NCI-H187 (cell line): Measurements from ENCODE around the gene MKI67.

Experiments used
- DNase-seq, 2 experiments: peaks; one replicate each; lab custom pipeline; 2025; lab: John Stamatoyannopoulos, UW

The MKI67 gene

DNA sequence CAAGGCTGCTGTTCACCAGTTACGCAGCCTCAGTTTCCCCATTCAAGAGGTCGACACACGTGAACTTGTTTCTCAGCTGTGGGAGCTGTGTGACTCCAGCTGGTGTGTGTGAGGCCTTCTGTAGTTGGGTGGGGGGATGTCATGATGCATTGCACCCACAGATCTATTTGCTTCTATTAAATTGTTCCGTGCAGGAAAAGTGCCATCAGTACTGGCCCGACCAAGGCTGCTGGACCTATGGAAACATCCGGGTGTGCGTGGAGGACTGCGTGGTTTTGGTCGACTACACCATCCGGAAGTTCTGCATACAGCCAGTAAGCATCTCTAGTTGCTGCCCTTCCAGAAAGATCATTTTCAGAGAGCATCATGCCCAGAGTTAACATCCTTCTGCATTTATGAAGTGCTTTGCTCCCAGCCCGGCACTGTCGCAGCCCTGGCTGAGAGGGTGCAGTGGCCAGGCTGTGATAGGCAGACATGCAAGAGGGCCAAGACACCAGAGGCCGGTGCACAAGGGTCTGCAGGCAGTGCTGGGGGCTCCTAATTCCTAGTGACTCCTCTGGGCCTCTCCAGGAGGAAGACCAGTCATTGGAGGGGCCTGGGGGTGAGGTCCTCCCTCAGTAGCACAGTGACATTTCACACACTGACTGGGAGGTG is 60.2 kb downstream of the MKI67 start:
- DNase-seq = no peak

DNA sequence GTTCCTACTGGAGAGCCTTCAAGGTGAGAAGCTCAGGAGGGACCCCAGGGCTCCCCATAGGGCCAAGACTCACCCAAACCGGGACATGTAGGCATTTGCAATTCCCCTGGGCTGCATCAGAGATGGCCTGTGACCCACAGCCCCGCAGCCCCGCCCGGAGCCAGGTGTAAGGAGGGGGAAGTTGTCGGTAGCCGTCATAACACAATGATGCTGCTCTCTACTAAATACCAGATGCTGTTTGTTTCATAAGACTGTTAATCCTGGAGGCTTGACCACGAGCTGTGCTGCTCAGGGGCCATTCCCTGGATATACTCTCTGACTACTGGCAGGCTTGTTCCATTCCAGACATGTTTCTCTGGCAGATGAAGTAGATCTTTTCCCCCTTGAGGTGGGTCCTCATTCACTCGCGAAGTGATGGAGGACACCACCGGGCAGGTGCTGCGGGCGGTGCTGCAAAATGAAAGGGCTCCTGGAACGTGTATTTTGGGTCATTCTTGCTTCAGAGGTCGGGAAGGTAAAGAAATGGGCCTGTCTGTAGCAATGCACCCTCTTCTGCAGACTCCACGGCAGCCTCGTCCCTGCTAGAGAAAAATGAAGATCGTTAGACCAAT is 61.1 kb downstream of the MKI67 start:
- DNase-seq = no peak

DNA sequence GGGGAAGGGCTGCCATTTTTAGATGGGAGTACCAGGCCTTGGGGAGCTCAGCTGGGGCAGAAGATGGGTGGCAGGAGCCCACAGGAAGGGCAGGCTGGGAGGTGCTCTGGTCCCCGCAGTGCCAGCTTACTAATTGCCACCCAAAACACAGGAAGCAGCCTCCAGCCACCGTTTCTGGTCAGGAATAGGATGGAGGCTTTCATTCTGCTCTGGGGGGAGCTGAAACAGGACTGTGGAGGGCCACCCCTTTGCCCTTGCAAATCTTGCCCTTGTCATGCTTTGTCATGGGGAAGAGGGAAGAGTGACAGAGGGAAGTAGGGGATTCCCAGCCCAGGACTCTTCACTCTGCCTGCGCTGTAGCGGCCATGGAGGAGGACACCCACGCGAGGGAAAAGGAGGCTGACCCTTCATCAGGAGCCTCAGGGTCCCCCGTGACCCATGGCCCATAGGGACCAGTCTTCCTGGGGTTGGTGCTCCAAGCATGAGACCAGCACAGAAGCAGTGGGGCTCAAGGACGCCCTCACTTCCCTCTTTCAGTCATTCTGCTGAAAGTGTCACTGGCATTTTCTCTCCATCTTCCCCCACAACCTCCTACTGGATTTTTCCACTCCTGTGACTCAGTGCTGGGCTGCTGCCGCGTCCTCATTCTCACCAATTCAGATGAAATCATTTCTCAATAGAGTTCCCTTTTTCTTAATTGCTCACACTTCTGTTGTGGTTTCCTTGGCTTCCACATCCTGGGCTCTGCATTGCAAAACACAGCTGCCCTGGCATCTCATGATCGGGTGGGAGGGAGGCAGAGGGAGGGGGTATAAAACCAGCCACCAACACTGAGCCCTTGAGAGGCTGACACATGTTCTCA is 61.9 kb downstream of the MKI67 start:
- no peak for DNase-seq

DNA sequence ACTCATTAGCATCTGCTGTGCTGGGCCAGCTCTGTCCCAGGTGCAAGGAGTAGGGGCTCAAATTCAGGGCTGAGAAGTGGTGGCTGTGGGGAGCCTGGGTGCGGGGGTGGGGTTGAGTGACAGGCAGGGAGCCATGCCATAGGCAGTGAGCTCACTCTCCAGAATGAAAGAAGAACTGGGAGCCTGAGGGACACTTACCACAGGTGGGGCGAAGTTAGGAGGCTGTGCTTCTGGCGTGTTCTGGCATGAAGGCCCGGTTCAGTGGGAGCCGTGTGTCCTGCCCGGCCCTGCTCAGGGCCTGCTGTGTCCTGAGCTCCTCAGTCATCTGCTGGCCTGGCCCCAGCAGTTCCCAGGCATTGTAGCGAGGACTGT is 62.5 kb downstream of the MKI67 start:
- no peak for DNase-seq

DNA sequence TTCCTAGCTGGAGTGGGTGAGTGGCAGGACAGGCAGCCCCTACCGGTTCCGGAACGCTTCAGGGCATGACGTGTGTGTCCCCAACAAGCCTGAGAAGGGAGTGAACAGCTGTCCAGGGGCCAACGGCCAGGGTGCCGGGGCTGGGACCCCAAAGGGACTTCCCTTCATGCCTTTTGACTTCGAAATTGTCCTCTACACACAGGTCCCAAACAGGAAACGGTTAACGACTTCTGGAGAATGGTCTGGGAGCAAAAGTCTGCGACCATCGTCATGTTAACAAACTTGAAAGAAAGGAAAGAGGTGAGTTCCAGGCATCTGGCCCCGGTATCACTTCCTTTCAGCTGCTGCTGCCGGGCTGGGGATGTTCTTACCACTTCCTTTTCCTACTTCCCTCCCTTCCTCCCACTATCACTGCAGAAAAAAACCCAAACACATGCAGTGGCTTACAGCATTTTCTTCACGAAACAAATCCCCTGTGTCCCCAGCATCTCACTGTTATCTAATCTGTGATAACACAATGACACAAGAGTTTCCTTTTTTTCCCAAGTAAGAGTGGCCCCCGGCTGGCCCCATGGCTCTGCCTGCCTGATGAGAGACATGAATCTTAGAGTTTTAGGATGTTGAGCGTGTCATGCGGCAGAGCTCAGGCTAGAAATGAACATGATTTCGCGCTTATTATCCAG is 63.2 kb downstream of the MKI67 start:
- DNase-seq = no peak

DNA sequence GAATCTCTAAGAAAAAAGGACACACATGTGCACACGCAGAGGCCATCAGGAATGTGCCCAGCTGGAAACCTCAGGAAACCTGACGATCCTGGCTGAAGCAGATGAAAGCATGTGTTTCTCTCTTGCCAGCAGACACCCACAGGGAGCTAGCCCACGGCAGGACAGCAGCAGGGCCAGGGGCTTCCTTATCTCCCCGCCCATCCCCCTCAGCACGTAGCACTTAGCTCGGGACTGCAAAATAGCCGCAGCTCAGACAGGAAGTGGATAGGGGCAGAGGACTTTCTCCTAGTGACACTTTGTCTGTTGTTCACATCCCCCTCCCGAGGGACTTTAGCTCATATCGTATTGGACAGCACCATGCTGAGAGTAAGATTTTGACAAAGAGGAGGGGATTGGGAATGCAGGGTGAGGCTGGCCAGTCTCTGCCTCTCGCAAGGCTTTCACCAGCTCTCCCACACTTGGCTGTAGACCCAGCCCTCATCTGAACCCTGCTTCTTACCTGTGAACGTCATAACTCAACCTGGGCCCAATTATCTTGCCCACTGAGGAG is 63.8 kb downstream of the MKI67 start:
- no peak for DNase-seq

DNA sequence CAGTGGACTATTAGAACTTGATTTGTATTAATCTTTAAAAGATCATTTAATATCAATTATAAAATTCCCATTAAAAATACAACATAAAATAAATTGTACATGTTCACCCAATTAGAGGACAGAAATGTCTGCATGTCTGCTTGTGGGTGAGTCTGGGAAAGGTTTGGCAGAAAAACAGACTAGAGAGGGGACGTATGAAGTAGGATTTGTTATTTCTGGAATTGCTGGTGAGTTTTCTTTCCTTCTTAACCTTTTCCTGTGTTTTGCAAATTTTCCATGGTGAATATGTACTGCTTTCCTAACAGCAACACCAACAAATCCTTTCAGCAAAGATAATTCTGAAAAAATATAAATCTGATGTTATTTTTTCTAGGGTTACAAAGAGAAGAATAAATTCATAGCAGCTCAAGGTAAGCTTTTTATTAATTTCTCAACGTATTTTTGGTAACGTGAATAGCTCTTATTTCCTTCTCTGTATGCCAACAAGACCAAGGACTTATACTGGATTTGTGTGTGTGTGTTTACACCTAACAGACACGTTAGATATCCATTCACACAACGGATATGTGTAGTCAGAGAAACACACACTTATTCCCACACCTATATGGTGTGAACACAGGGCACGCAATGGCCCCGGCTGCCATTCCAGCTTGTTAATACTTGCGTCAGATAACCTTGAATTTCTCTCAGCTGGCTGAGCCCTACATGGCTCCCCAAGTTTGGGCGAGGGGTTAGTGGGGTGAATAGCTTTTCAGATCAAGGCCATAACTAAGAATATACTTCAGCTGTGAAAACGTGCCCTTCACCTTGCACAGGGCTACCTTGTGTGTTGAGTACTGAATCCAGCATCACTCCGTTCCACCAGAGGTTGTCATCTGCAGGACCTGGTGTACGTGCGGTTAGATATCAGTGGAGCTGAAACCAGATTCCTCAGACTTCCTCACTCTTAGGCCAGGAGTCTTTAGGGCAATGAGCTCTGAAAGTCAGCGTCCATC is 64.6 kb downstream of the MKI67 start:
- DNase-seq = no peak

DNA sequence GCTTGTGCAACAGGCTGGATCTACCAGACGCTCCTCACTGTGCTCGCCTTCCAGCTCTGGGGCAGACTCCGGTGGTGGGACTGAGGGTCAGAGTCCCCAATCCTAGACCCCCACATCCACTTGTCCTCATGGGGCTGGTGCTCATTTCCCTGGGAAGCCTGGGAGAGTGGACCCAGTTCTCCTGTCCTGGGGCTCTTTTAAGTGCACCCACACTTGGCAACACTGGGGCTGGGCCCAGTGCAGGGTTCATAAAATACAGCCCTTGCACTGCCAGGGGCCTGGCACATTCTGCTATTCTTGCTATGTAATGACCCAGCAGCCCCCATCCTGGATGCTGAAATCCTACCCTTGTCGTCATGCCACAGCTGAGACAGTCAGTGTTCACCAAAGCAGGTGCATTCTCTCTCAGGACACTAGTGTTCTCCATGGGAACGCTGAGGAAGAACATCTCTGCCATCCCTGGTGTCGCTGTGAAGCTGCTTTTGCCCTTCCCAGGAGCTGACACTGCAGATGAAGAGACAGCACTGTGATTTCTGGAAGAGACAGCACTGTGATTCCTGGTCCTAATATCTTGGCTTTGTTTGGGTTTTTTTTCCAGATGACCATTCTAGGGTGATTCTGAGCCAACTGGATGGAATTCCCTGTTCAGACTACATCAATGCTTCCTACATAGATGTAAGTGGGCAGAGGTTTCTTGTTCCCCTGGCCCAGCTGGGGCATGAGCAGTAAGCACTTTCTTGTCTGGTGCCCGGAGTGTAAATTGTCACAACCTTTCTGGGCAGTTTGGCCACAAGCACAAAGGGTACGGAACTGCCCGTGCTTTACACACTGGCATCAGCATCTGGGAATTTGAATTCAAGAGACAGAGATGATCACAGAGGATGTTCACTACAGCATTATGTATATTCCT is 65.6 kb downstream of the MKI67 start:
- no peak for DNase-seq

DNA sequence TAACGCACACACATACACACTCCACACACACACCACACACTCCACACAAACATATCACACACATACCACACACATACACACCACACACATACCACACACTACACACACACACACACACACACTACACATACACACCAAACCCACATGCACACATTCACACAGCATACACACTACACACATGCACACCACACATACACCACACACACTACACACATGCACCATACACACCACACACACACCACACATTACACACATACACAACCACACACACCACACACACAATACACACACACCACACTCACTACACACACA is 66.3 kb downstream of the MKI67 start:
- no peak for DNase-seq

DNA sequence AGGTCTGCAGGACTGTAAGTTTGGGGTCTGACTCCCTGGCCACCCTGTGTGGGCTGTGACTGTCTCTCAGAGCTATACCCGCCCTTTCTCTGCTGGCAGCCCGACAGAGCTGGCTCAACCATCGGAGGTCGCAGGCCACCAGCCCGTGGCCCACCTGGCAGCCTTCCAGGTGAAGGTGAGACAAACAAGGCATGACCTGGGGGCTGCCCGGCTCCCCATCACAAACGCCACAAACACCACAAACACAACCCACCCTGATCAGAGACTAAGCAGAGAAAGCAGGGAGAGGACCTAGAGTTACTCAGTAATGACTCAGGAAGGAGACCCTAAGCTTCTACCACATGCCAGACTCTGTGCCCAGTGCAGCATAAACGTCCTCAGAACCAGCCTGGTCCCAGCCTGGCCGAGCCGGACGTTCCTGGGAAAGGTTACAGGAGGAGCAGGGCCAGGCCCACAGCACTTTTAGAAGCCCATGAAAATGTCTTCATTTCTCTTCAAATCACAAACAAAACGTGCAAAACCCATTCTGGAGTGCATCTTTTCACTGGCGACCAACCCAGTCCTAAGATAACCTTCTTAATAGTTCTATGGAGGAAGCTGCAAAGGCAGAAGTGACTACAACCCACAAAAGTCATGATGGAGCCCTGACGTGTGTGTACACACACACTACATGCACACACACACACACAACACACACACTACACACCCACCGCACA is 66.8 kb downstream of the MKI67 start:
- DNase-seq = no peak

DNA sequence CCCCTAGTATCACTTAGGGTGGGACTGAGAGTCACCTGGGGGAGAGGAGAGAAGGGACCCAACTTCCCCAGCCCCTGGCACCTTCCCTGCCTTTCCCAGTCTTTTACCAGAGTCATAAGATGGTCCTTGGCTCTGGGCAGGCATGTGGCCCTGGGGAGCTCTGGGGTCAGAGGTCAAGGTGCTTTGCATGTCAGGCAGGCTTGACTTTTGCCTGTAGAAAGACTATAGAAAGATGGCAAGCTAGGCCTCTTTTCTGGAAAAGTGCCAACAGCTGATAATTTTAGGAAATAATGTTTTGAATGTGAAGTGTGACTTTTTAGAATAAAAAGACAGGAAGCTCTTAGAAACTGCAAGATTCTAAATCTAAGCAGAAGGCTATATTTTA is 67.5 kb downstream of the MKI67 start:
- DNase-seq = no peak

DNA sequence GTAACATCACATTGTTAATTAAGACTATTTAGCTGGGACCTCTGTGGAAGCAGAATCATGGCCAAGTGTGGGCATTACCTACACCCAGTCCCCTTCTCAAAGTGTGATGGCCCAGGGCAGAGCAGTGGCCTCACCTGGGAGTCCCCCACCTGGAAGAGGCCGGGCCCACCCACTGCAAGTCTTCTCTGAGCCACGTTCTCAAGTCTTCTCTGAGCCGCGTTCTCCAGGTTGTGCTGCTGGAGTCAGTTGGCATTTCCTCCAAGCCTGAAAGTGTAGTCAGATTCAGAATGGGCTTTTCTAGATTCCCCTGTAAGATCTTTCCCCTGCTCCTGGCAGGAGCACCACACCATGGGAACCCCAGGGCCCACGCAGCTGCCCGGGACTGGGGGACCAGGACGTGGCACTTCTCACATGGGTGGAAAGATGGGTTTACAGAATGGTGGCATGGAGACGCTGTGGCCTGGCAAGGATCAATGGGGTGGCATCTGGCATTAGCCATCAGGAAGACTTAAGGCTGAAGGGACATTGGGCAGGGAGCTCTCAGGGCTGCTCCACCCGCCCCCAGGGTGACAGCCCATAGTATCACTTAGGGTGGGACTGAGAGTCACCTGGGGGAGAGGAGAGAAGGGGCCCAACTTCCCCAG is 68.0 kb downstream of the MKI67 start:
- no peak for DNase-seq

DNA sequence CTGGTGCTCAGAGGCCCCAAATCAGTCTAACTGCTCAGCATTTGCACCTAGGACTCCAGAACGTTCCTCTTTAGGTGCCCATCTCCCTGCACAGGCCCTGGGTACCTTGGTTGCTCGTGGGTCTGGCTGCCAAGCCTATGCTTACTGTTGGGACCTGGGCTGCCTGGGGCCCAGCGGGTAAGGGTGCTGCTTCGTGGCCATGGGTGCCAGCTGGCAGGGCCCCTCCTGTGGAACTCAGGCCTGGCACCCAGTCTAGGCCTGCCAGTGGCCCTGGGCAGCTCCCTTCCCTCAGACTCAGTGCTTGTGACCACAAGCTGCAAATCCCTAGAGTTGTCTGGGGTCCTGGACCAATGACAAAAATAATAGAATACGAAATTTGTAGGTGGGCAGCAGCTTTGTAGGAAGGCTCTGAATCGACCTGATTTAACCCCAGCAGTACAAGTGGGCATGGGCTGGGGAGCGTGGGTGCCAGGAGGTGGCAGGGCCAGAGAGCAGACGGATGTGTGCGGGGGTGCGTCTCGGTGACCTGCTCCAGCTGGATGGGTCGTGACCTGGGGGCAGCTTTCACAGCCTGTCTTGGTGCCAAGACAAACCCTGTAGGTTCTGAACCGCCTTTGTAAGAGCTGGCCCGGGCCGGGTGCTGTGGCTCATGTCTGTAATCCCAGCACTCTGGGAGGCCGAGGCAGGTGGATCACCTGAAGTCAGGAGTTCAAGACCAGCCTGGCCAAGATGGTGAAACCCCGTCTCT is 69.7 kb downstream of the MKI67 start:
- DNase-seq = no peak

DNA sequence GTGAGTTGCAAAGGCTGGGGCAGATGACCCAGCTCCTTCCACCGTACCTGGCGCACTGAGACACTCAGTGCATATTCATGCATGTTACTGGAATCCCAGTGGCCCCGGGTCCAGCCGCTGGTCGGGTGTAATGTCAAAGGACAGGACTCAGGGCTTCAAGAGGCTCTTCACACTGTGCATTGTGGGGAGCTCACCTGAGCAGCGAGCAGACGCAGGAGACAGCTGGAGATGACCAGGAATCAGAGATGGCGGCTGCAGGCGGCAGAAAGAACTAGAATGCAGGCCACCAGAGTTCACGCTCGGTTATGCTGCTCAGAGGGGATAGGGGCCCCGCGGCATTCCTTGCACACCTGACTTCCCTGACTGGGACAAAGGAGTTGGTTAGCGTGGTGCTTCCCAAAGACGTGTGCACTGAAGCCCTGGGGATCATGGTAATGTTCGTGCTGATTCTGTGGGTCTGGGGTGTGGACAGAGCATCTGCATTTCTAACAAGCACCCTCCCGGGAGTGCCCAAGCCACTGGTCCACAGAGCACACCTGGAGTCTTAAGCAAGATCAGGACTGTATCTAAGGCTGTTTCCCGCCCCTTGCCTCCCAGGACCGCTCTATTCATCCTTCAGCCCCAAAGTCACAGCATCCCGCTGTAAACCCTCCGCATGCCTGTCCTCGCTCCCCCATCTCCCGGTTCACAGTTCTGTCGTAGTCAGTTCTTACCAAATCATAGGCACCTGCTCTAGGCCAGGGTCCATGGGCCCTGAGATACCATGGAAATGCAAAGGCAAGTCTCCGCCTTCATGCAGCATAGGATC is 71.0 kb downstream of the MKI67 start:
- no peak for DNase-seq

DNA sequence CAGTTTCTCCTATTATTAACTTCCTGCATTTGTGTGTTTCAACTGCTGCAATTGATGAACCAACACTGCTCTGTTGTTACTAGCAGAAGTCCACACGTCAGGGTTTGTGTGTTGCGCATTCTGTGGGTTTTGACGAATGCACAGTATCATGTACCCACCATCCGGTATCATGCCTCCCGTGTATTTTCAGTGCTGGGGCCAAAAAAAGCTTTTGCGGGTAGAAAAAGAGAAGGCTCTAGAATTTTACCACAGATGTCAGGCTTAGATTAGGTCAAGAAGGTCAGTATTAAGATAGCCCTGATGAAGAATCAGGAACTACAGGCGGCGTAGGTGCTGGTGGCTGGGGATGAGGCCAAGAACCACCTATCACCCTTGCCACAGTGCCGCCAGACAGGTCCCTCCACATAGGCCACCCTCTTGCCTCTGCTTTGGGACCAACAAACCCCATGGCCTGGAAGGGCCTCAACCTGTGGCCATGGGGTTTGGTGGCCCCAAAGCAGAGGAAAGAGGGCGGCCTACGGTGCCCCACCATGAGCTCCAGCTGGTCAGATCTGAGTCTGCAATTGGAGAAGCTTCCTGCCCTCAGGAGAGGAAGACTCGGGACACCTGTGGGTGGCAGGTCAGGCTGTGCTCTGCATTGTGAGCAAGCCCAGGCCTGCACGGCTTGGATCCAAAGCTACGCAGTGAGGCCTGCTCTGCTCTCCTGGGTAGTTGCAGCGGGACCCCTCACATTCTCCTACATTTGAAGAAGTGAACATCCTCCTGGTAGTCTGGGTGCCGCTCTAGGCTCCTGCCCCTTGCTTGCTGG is 71.9 kb downstream of the MKI67 start:
- DNase-seq = no peak

DNA sequence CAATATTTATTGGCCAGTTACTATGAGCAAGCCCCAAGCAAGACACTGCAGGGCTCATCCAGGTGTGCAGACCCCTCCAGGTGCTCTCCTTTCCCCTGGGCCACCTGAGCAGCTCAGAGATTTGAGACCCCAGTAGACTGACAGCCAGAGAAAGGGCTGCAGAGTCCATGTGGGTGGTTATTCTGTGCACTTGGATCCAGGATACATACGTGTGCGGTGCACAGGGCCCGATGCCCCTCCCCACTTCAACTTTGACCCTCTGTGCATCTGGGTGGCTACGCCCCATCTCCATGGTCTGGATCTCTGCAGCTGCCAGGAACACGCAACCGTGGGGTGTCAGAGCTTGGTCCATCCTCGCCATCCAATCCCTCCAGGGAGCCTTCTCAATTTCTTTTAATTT is 72.9 kb downstream of the MKI67 start:
- DNase-seq = no peak

DNA sequence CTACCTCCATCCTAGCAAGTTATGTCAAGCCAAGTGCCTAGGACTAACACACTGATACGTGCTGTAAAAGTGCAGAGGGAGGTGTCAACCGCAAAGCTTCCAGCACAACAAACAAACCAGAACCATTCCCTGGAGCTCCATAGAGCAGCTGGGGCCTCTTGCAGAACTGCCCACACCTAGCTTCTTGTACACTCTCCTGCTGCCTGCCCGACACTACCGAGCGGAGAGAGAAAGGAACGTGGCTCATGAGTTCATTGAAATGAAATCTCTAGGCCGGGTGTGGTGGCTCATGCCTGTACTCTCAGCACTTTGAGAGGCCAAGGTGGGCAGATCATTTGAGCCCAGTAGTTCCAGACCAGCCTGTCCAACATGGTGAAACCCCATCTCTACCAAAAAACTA is 73.5 kb downstream of the MKI67 start:
- no peak for DNase-seq
